Activated T-helper 1 cell treated with anti-CD3 and anti-CD28 coated beads, Interleukin-12 subunit alpha, Interleukin-12 subunit beta, Interleukin-2, Interleukin-4 antibody, amounts not matched to agents 30 ng/mL and 10 ng/mL and 1 ng/mL, durations not matched to agents 14 hours and 24 hours and 36 hours (primary cell): ENCODE data around the gene SUPT4H1. TPM values are rescaled to one million over a fixed set of nuclear protein-coding genes. Genes with fewer than 3 reads are reported as not detected.

Experiments used
- DNase-seq: peaks from one replicate; pipeline ENCODE4 v3.0.0; 2021; ENCODE audit warnings: low spot score
- H3K27ac Mint-ChIP-seq: one replicate; pipeline ENCODE4 v1.8.0; 2021; ENCODE audit warnings: mild to moderate bottlenecking, mixed read lengths
- H3K27me3 Mint-ChIP-seq: one replicate; pipeline ENCODE4 v1.8.0; 2022; ENCODE audit warnings: mild to moderate bottlenecking, moderate library complexity, mixed read lengths; ENCODE audit not compliant: insufficient read depth
- H3K36me3 Mint-ChIP-seq: one replicate; pipeline ENCODE4 v1.8.0; 2021; ENCODE audit warnings: low read depth, mixed read lengths
- H3K4me1 Mint-ChIP-seq: one replicate; pipeline ENCODE4 v1.8.0; 2021; ENCODE audit warnings: low read depth, mixed read lengths
- H3K4me3 Mint-ChIP-seq: one replicate; pipeline ENCODE4 v1.8.0; 2021; ENCODE audit warnings: mild to moderate bottlenecking, moderate library complexity, mixed read lengths
- H3K9me3 Mint-ChIP-seq: one replicate; pipeline ENCODE4 v1.8.0; 2021; ENCODE audit warnings: mixed read lengths
- intact Hi-C: fragments of 100-400 bp; cut with micrococcal nuclease; formaldehyde crosslinking; loops from one replicate; pipeline ENCODE4 v1.15.1; 2024
- total RNA-seq: library from RNA; stranded (reverse); gene quantifications from 2 replicates; pipeline ENCODE4 v1.2.3, GENCODE V29; 2022

The SUPT4H1 gene
- total RNA-seq, 1 donor from 2014 or later = 138 TPM

- H3K4me1 Mint-ChIP-seq = peaks cover 34% of the 10 kb centered on the region
- H3K27ac Mint-ChIP-seq = no peak overlapping the region
- intact Hi-C loops = no loop called here
- H3K27me3 Mint-ChIP-seq = no peaks in the 10 kb centered on the region
- H3K9me3 Mint-ChIP-seq = no peaks in the 10 kb centered on the region
- no peak for DNase-seq
- H3K4me3 Mint-ChIP-seq = no peak overlapping the region
- peaks cover 7% of the 10 kb centered on the region for H3K36me3 Mint-ChIP-seq
These were observed 25.1 kb upstream of the SUPT4H1 start for GRCh38 chr17:58377093-58377601.

DNA sequence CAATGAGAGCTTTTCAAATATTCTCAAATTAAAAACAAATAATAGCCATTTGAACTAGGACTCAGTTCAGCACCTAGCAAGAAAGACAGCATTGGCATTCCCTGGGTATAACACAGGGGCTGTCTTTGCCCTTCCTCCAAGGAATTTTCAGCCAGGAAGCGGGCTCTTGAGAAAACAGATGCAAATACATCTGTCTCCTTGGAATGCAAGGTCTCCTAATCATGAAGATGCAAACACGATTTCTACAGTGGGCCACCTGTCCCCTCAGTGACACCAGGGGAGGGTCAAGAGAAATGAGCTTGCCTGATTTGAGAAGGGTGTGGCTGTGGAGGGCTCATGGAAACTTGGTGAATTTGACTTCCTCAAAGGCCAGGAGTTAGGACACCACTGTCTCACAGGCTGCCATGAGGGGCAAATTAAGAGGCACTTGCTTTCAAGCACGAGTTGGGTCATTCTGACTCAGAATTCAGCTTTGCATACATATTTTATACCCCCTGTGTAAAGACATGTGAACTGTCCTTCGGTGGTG, 24.5 kb upstream of the SUPT4H1 start:
- Mint-ChIP-seq H3K4me3 (no peak overlapping the region), H3K27ac (no peak overlapping the region), H3K36me3 (peaks cover 7% of the 10 kb centered on the region), H3K9me3 (no peaks in the 10 kb centered on the region), H3K4me1 (peaks cover 29% of the 10 kb centered on the region), H3K27me3 (no peaks in the 10 kb centered on the region)
- DNase-seq = no peak
- intact Hi-C loops = no loop called here

DNA sequence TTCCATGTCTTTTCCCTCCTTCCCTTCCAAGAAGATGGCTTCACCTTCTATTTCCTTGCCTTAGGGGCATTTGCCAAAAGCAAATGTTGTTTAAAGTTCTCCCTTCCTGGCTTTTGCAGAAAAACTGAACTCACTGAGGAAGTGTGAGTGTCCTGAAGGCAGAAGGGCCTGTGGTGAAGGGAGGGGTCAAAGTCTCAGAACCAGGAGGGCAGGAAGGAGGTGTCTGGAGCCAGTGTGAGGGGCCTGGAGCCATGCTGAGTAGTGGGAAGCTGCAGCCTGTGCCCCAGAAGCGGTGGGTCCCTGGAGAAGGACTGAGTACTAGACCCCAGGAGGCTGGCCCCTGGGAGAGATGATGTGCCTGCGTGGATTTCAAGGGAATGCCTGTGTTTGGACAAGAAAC, 23.8 kb upstream of the SUPT4H1 start:
- H3K4me3 Mint-ChIP-seq = no peak overlapping the region
- no peak overlapping the region for H3K27ac Mint-ChIP-seq
- DNase-seq = no peak
- intact Hi-C loops = no loop called here
- H3K9me3 Mint-ChIP-seq = no peaks in the 10 kb centered on the region
- H3K27me3 Mint-ChIP-seq = no peaks in the 10 kb centered on the region
- peaks cover 24% of the 10 kb centered on the region for H3K4me1 Mint-ChIP-seq
- peaks cover 7% of the 10 kb centered on the region for H3K36me3 Mint-ChIP-seq

- Mint-ChIP-seq H3K4me3 (no peak overlapping the region), H3K9me3 (no peaks in the 10 kb centered on the region), H3K27me3 (no peaks in the 10 kb centered on the region), H3K27ac (no peak overlapping the region), H3K4me1 (peaks cover 23% of the 10 kb centered on the region), H3K36me3 (peaks cover 7% of the 10 kb centered on the region)
- intact Hi-C loops = no loop called here
- DNase-seq = no peak
These were observed 23.3 kb upstream of the SUPT4H1 start for GRCh38 chr17:58375256-58375655.

DNA sequence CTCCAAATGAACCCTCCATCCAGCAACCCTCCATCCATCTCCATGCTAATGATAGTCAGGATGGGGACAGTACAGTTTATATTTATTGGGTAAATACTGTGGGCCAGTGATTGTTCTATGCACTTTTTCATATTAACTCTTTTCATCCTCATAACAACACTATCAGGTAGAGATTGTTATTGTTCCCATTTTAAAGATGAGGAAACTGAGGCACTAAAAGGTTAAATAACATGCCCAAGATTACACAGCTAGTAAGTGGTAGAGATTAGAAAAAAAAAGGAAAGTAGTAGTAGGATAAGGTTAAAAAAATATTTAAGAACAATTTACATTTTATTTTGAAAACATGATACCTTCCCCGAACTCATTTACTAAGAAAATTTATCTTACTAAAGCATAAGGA, 21.9 kb upstream of the SUPT4H1 start:
- peaks cover 15% of the 10 kb centered on the region for H3K4me1 Mint-ChIP-seq
- H3K27me3 Mint-ChIP-seq = no peaks in the 10 kb centered on the region
- no peak for DNase-seq
- H3K4me3 Mint-ChIP-seq = no peak overlapping the region
- no peak overlapping the region for H3K27ac Mint-ChIP-seq
- no peaks in the 10 kb centered on the region for H3K9me3 Mint-ChIP-seq
- intact Hi-C loops = no loop called here
- peaks cover 6% of the 10 kb centered on the region for H3K36me3 Mint-ChIP-seq

- Mint-ChIP-seq H3K27ac (no peak overlapping the region), H3K4me1 (peaks cover 9% of the 10 kb centered on the region), H3K27me3 (no peaks in the 10 kb centered on the region), H3K36me3 (peaks cover 6% of the 10 kb centered on the region), H3K4me3 (no peak overlapping the region), H3K9me3 (no peaks in the 10 kb centered on the region)
- intact Hi-C loops = no loop called here
- DNase-seq = no peak
These were observed 21.0 kb upstream of the SUPT4H1 start for GRCh38 chr17:58373003-58373402.

GRCh38 chr17:58371300-58371950, 19.4 kb upstream of the SUPT4H1 start:
- no peaks in the 10 kb centered on the region for H3K27me3 Mint-ChIP-seq
- H3K9me3 Mint-ChIP-seq = no peaks in the 10 kb centered on the region
- no peak for DNase-seq
- peaks cover 9% of the 10 kb centered on the region for H3K4me1 Mint-ChIP-seq
- H3K27ac Mint-ChIP-seq = no peak overlapping the region
- no peak overlapping the region for H3K4me3 Mint-ChIP-seq
- H3K36me3 Mint-ChIP-seq = peaks cover 6% of the 10 kb centered on the region
- intact Hi-C loops = no loop called here

- no peaks in the 10 kb centered on the region for H3K27me3 Mint-ChIP-seq
- intact Hi-C loops = no loop called here
- no peaks in the 10 kb centered on the region for H3K9me3 Mint-ChIP-seq
- no peak for DNase-seq
- peaks cover 9% of the 10 kb centered on the region for H3K4me1 Mint-ChIP-seq
- peaks cover 6% of the 10 kb centered on the region for H3K36me3 Mint-ChIP-seq
- H3K27ac Mint-ChIP-seq = no peak overlapping the region
- no peak overlapping the region for H3K4me3 Mint-ChIP-seq
These were observed 18.7 kb upstream of the SUPT4H1 start for GRCh38 chr17:58370716-58371115.

DNA sequence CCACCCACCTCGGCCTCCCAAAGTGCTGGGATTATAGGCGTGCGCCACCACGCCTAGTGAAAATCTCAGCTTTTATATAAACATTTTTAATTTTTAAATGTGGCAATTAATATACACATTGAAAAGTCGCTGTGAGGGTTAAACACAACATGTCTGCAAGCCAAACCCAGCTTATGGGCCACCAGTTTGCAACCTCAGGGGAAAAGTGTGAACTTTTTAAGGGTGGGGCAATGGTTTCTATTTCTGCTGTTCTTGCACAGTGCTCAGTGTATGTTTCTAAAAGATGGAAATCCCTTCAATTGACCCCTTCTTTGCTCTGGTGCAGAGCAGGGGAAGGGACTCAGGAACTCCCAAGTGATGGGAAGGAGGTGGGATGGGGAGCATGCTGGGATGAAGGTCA, 18.3 kb upstream of the SUPT4H1 start:
- Mint-ChIP-seq H3K4me3 (no peak overlapping the region), H3K4me1 (peaks cover 9% of the 10 kb centered on the region), H3K36me3 (peaks cover 6% of the 10 kb centered on the region), H3K27ac (no peak overlapping the region), H3K9me3 (no peaks in the 10 kb centered on the region), H3K27me3 (no peaks in the 10 kb centered on the region)
- no peak for DNase-seq
- intact Hi-C loops = no loop called here

DNA sequence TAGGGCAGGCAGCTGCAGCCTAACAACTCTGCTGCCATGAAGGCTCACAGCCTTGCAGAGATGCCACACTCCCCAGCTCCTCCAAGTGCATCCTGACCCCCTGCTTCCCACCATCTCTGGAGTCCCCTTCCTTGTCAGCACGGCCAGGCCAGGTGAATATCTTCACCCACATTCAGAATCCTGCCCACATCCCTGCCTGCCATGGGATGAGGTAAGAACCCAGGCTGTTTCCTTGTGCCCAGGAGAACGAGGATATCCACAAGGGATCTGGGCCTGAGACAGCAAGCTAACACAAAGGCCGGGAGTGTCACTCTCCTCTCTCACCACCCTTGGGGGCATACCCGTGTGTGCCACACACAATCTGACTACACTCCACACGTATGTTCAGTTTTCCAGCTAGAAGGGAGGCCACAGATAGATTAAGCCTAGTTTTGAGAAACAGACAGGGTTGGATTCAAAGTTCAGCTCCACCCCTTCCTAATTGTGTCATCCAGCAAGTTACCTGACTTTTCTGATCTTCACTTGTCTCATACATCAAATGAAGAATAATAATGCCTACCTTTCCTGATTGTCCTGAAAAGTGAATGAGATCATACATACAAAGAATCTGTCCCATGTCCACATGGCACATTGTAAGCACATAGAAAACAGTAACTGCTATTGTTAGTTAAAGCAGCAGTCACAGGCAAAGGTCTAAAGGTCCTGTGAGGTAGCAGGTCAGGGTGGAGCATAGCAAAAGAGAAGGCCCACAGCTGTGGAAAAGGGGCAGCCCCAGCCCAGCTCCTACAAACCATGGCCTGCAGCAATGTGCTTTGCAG, 17.4 kb upstream of the SUPT4H1 start:
- Mint-ChIP-seq H3K36me3 (peaks cover 2% of the 10 kb centered on the region), H3K4me1 (peaks cover 9% of the 10 kb centered on the region), H3K27me3 (no peaks in the 10 kb centered on the region), H3K4me3 (no peak overlapping the region), H3K9me3 (no peaks in the 10 kb centered on the region), H3K27ac (no peak overlapping the region)
- no peak for DNase-seq
- intact Hi-C loops = loop anchor here (5.0 kb wide), 1 partner anchor 33 kb away; no protein-coding TSS in a partner anchor

GRCh38 chr17:58368860-58369213, 16.8 kb upstream of the SUPT4H1 start:
- no peaks in the 10 kb centered on the region for H3K9me3 Mint-ChIP-seq
- DNase-seq = no peak
- H3K27ac Mint-ChIP-seq = no peak overlapping the region
- intact Hi-C loops = loop anchor here (5.0 kb wide), 1 partner anchor 33 kb away; no protein-coding TSS in a partner anchor
- peaks cover 9% of the 10 kb centered on the region for H3K4me1 Mint-ChIP-seq
- no peak overlapping the region for H3K4me3 Mint-ChIP-seq
- peaks cover 1% of the 10 kb centered on the region for H3K36me3 Mint-ChIP-seq
- H3K27me3 Mint-ChIP-seq = no peaks in the 10 kb centered on the region

DNA sequence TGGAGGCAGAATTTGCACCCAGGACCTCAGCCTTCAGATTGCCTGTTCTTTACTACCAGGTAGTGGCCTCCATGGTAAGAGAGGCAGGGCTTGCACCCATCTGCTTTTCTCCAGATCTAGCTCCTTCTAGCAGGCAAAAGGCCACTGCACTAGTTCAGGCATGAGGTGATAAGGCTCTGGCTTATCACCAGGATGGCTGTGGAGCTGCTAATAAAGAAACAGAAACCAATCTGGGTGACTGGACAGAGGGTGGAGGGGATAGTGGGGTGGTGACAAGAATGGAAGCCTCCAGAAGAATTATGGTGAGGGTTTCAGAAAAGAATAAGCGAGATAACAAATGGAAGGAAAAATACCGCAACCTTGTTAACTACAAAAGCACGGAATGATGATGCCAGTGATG, 15.5 kb upstream of the SUPT4H1 start:
- Mint-ChIP-seq H3K27ac (no peak overlapping the region), H3K4me1 (peaks cover 9% of the 10 kb centered on the region), H3K36me3 (no peaks in the 10 kb centered on the region), H3K4me3 (no peak overlapping the region), H3K27me3 (no peaks in the 10 kb centered on the region), H3K9me3 (no peaks in the 10 kb centered on the region)
- intact Hi-C loops = loop anchor here (5.0 kb wide), 1 partner anchor 35 kb away; no protein-coding TSS in a partner anchor
- no peak for DNase-seq

GRCh38 chr17:58365980-58366595, 14.1 kb upstream of the SUPT4H1 start:
- intact Hi-C loops = loop anchor here (5.0 kb wide), 1 partner anchor 36 kb away; no protein-coding TSS in a partner anchor
- peaks cover 9% of the 10 kb centered on the region for H3K4me1 Mint-ChIP-seq
- H3K36me3 Mint-ChIP-seq = no peaks in the 10 kb centered on the region
- no peaks in the 10 kb centered on the region for H3K9me3 Mint-ChIP-seq
- DNase-seq = no peak
- H3K27me3 Mint-ChIP-seq = no peaks in the 10 kb centered on the region
- H3K27ac Mint-ChIP-seq = no peak overlapping the region
- H3K4me3 Mint-ChIP-seq = no peak overlapping the region
